GM21723 (cell line): ENCODE data around the gene MT1X.

Source experiments
- ATAC-seq: cut with Tn5 transposase; IDR thresholded peaks from one replicate; pipeline ENCODE4 v1.9.1; 2021; ENCODE audit warnings: mild to moderate bottlenecking, moderate library complexity; ENCODE audit not compliant: unreplicated experiment

MT1X gene

GRCh38 chr16:56681939-56682702 is at the start of gene MT1X:
Gene MT1X (plus strand): TSS chr16:56682470. CDS start chr16:56682541, 71 bp downstream.
- ATAC-seq, result peak; percentile 99

- ATAC-seq, result no peak
Observed at GRCh38 chr16:56632848-56633365, 49.4 kb upstream of the MT1X start.

GRCh38 chr16:56633535-56633934 is 48.7 kb upstream of the MT1X start:
- no peak for ATAC-seq

- no peak for ATAC-seq
Observed at GRCh38 chr16:56634715-56635440, 47.4 kb upstream of the MT1X start.

GRCh38 chr16:56635441-56635967 is 46.8 kb upstream of the MT1X start:
- no peak for ATAC-seq

GRCh38 chr16:56636616-56637413 is 45.5 kb upstream of the MT1X start:
- no peak for ATAC-seq

- ATAC-seq, result no peak
Observed at GRCh38 chr16:56637814-56638750, 44.2 kb upstream of the MT1X start, which contains the start of gene MT1A. Gene MT1A (plus strand): TSS chr16:56638666. CDS start chr16:56638739, 73 bp downstream.

- ATAC-seq, result no peak
Observed at GRCh38 chr16:56639045-56639444, 43.2 kb upstream of the MT1X start.

- no peak for ATAC-seq
Observed at GRCh38 chr16:56640076-56640475, 42.2 kb upstream of the MT1X start.

GRCh38 chr16:56641166-56641565 is 41.1 kb upstream of the MT1X start:
- no peak for ATAC-seq

GRCh38 chr16:56643080-56643778 is 39.0 kb upstream of the MT1X start:
- ATAC-seq, result no peak

GRCh38 chr16:56643833-56644232 is 38.4 kb upstream of the MT1X start:
- ATAC-seq, result no peak

- no peak for ATAC-seq
Observed at GRCh38 chr16:56645311-56645710, 37.0 kb upstream of the MT1X start.

GRCh38 chr16:56645838-56646237 is 36.4 kb upstream of the MT1X start:
- no peak for ATAC-seq

GRCh38 chr16:56647641-56648431 is 34.4 kb upstream of the MT1X start:
- ATAC-seq, result no peak

- ATAC-seq, result no peak
Observed at GRCh38 chr16:56649271-56649670, 33.0 kb upstream of the MT1X start.

- no peak for ATAC-seq
Observed at GRCh38 chr16:56649820-56650219, 32.5 kb upstream of the MT1X start.

- ATAC-seq, result no peak
Observed at GRCh38 chr16:56651586-56651985, 30.7 kb upstream of the MT1X start, which contains the start of gene MT1B. Gene MT1B (plus strand): TSS chr16:56651886. CDS start chr16:56651954, 68 bp downstream.
